IPS DF 6.9 (cell line): ENCODE results near the gene HNRNPAB.

Experiments
- DNase-seq: peaks from one replicate; pipeline ENCODE4 v3.0.0-alpha.2; 2013; ENCODE audit warnings: low read depth, low spot score
- H3K27ac ChIP-seq: one replicate; pipeline ENCODE4 v1.5.1; 2013; ENCODE audit warnings: low read length, control low read depth
- H3K27me3 ChIP-seq: 2 replicates; pipeline ENCODE4 v1.6.1; 2013; ENCODE audit warnings: mild to moderate bottlenecking, low read length; ENCODE audit not compliant: control insufficient read depth, insufficient read depth
- H3K36me3 ChIP-seq: 2 replicates; pipeline ENCODE4 v1.6.1; 2013; ENCODE audit warnings: low read length; ENCODE audit not compliant: control insufficient read depth, insufficient read depth
- H3K4me1 ChIP-seq: 2 replicates; pipeline ENCODE4 v1.6.1; 2013; ENCODE audit warnings: low read length; ENCODE audit not compliant: control insufficient read depth, insufficient read depth
- H3K4me3 ChIP-seq: 2 replicates; pipeline ENCODE4 v1.5.1; 2013; ENCODE audit warnings: mild to moderate bottlenecking, low read length
- H3K9me3 ChIP-seq: 2 replicates; pipeline ENCODE4 v1.6.1; 2013; ENCODE audit warnings: low read length, inconsistent platforms; ENCODE audit not compliant: control insufficient read depth, insufficient read depth
- WGBS: extraction: QIAGEN DNeasy Blood & Tissue Kit; methylation state at CpG from one replicate; pipeline ENCODE4 v1.1.7; 2013; ENCODE audit warnings: mixed read lengths, missing lambda C conversion rate; ENCODE audit not compliant: insufficient read length, insufficient coverage; 5-methylcytosine and 5-hydroxymethylcytosine counted together

Gene HNRNPAB

GRCh38 chr5:178259623-178260536 is 55.5 kb downstream of the HNRNPAB start:
- Histone ChIP-seq H3K9me3 (no peaks in the 10 kb centered on the region), H3K27ac (no peak overlapping the region), H3K36me3 (no peaks in the 10 kb centered on the region), H3K4me3 (no peak overlapping the region), H3K27me3 (no peaks in the 10 kb centered on the region), H3K4me1 (no peaks in the 10 kb centered on the region)
- no peak for DNase-seq
- no CpG with 5 or more reads among the region's 21 CpGs for WGBS
